CD14-positive monocyte (primary cell): ENCODE data around the gene TSPAN7. TPM values are rescaled to one million over a fixed set of nuclear protein-coding genes. Genes with fewer than 3 reads are reported as not detected.

ENCODE experiments used
- DNase-seq, 3 donors: peaks; one replicate each; pipeline ENCODE4 v3.0.0-alpha.2; 2011 to 2022
- H2AFZ ChIP-seq: 2 replicates; pipeline ENCODE4 v1.6.0; 2012; ENCODE audit warnings: mild to moderate bottlenecking, low read depth, low read length, inconsistent platforms; ENCODE audit not compliant: insufficient read depth, poor library complexity, severe bottlenecking
- H3K27ac ChIP-seq, 2 donors: 1 replicate in 1 of 2; 2 replicates in 1 of 2; pipeline ENCODE4 v1.5.1; 2012 to 2013; ENCODE audit warnings: low read length in 2 of 2, control low read depth in 1 of 2, inconsistent platforms in 1 of 2, low read depth in 1 of 2, mild to moderate bottlenecking in 1 of 2
- H3K27me3 ChIP-seq, 2 donors: one replicate each; pipeline versions ENCODE4 v1.6.0 to v1.6.1; 2011 to 2013; ENCODE audit warnings: low read length in 2 of 2; ENCODE audit not compliant: control insufficient read depth in 2 of 2, insufficient read depth in 2 of 2
- H3K36me3 ChIP-seq, 2 donors: replicated peaks in 1 of 2; 1 replicate in 1 of 2; 2 replicates in 1 of 2; pipeline versions ENCODE4 v1.5.1 to v1.6.1; 2012 to 2013; ENCODE audit warnings: low read length in 2 of 2, control low read depth in 1 of 2, inconsistent platforms in 1 of 2, mild to moderate bottlenecking in 1 of 2; ENCODE audit not compliant: insufficient read depth in 2 of 2, control insufficient read depth in 1 of 2
- H3K4me1 ChIP-seq, 2 donors: 1 replicate in 1 of 2; 2 replicates in 1 of 2; pipeline versions ENCODE4 v1.5.1 to v1.6.1; 2012 to 2013; ENCODE audit warnings: low read length in 2 of 2, control low read depth in 1 of 2, inconsistent platforms in 1 of 2, mild to moderate bottlenecking in 1 of 2, moderate library complexity in 1 of 2; ENCODE audit not compliant: insufficient read depth in 2 of 2, control insufficient read depth in 1 of 2
- H3K4me2 ChIP-seq: replicated peaks from 2 replicates; pipeline ENCODE3; 2012; ENCODE audit warnings: low read length, moderate library complexity, mild to moderate bottlenecking; ENCODE audit not compliant: poor library complexity, severe bottlenecking; ENCODE audit errors: extremely low read depth
- H3K4me3 ChIP-seq, 3 experiments: fragments of 200-600 bp in 1 of 3; sonication (generic) in 1 of 3; replicated peaks in 1 of 3; 1 replicate in 2 of 3; 2 replicates in 1 of 3; pipeline ENCODE4 v1.5.1; 2011 to 2013; ENCODE audit warnings: low read length in 3 of 3, mild to moderate bottlenecking in 3 of 3, control low read depth in 2 of 3, low read depth in 2 of 3, inconsistent platforms in 1 of 3, moderate library complexity in 1 of 3
- H3K79me2 ChIP-seq: 2 replicates; pipeline ENCODE4 v1.6.0; 2012; ENCODE audit warnings: mild to moderate bottlenecking, control low read depth, inconsistent platforms, low read length, moderate library complexity; ENCODE audit not compliant: insufficient read depth
- H3K9ac ChIP-seq: 2 replicates; pipeline ENCODE4 v1.6.0; 2017; ENCODE audit warnings: low read length, mild to moderate bottlenecking; ENCODE audit not compliant: insufficient read depth, poor library complexity, severe bottlenecking
- H3K9me3 ChIP-seq, 2 donors: replicated peaks in 1 of 2; 1 replicate in 1 of 2; 2 replicates in 1 of 2; pipeline versions ENCODE4 v1.5.1 to v1.6.1; 2012 to 2013; ENCODE audit warnings: low read length in 2 of 2, control low read depth in 1 of 2; ENCODE audit not compliant: control insufficient read depth in 1 of 2, insufficient read depth in 1 of 2
- H4K20me1 ChIP-seq: 2 replicates; pipeline ENCODE4 v1.6.0; 2012; ENCODE audit warnings: mild to moderate bottlenecking, low read length, control low read depth, moderate library complexity; ENCODE audit not compliant: insufficient read depth
- H3K27ac Mint-ChIP-seq, 7 donors: one replicate each; pipeline ENCODE4 v1.8.0; 2020; ENCODE audit warnings: mild to moderate bottlenecking in 7 of 7, mixed read lengths in 7 of 7, moderate library complexity in 6 of 7, inconsistent platforms in 2 of 7
- H3K27me3 Mint-ChIP-seq, 3 donors: one replicate each; pipeline ENCODE4 v1.8.0; 2021 to 2022; ENCODE audit warnings: low read depth in 3 of 3, mild to moderate bottlenecking in 3 of 3, mixed read lengths in 3 of 3, moderate library complexity in 3 of 3, inconsistent platforms in 1 of 3
- H3K36me3 Mint-ChIP-seq, 2 donors: one replicate each; pipeline ENCODE4 v1.8.0; 2020; ENCODE audit warnings: mixed read lengths in 2 of 2, inconsistent platforms in 1 of 2, mild to moderate bottlenecking in 1 of 2
- H3K4me1 Mint-ChIP-seq: one replicate; pipeline ENCODE4 v1.8.0; 2020; ENCODE audit warnings: mild to moderate bottlenecking, mixed read lengths
- H3K4me3 Mint-ChIP-seq, 2 donors: one replicate each; pipeline ENCODE4 v1.8.0; 2020; ENCODE audit warnings: mild to moderate bottlenecking in 2 of 2, mixed read lengths in 2 of 2, moderate library complexity in 1 of 2
- H3K9me3 Mint-ChIP-seq, 7 donors: one replicate each; pipeline ENCODE4 v1.8.0; 2020 to 2022; ENCODE audit warnings: mixed read lengths in 7 of 7, mild to moderate bottlenecking in 6 of 7, moderate library complexity in 6 of 7, inconsistent platforms in 2 of 7
- WGBS: methylation state at CpG from one replicate; pipeline ENCODE4 v1.1.5; 2013; ENCODE audit warnings: missing lambda C conversion rate; ENCODE audit not compliant: insufficient coverage; 5-methylcytosine and 5-hydroxymethylcytosine counted together
- intact Hi-C, 2 donors: fragments of 100-400 bp; cut with micrococcal nuclease; formaldehyde crosslinking; loops; one replicate each; pipeline versions ENCODE4 v1.15.0 to v1.15.1; 2023
- polyA plus RNA-seq, 3 donors: library from polyadenylated mRNA; depleted of rRNA in 1 of 3; unstranded in 2 of 3; stranded (reverse) in 1 of 3; fragments of 300-500 nt in 2 of 3; fragments of >200 nt in 1 of 3; fragmentation: Illumina TruSeq in 2 of 3; gene quantifications; 1 replicate in 2 of 3; 2 replicates in 1 of 3; pipeline ENCODE4 v1.2.3, GENCODE V29; 2012 to 2021
- TF ChIP-seq, protein P1 (sequence below): fragments of 200-600 bp; IDR thresholded peaks from one replicate; pipeline ENCODE4 v1.8.0; 2022; ENCODE audit warnings: antibody characterized with exemption, mild to moderate bottlenecking

The TSPAN7 gene
- polyA plus RNA-seq, 3 donors: not detected

DNA sequence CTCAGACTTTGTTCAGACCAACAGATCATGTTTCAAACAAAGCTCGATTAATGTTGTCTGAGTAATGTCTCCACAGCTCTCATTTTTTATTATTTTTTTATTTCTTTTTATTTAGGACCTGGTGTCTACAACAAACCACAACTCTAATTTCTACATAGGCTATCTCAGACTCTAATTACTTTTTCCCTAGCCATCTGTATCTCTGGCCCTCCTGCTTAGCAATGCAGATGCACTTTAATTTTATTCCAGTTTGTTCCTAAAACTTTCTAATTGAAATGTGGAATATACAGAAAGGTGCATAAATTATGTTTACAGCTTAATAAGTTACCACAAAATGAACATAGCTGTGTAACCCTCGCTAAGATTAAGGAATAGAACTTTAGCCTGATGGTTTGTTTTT, 120.8 kb downstream of the TSPAN7 start:
- no peak overlapping the region for H3K4me3 ChIP-seq
- H3K4me2 ChIP-seq: no peak overlapping the region
- H4K20me1 ChIP-seq: no peaks in the 10 kb centered on the region
- DNase-seq: no peak
- TF ChIP-seq, protein P1, sequence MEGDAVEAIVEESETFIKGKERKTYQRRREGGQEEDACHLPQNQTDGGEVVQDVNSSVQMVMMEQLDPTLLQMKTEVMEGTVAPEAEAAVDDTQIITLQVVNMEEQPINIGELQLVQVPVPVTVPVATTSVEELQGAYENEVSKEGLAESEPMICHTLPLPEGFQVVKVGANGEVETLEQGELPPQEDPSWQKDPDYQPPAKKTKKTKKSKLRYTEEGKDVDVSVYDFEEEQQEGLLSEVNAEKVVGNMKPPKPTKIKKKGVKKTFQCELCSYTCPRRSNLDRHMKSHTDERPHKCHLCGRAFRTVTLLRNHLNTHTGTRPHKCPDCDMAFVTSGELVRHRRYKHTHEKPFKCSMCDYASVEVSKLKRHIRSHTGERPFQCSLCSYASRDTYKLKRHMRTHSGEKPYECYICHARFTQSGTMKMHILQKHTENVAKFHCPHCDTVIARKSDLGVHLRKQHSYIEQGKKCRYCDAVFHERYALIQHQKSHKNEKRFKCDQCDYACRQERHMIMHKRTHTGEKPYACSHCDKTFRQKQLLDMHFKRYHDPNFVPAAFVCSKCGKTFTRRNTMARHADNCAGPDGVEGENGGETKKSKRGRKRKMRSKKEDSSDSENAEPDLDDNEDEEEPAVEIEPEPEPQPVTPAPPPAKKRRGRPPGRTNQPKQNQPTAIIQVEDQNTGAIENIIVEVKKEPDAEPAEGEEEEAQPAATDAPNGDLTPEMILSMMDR: no peak
- no peak overlapping the region for H3K27ac Mint-ChIP-seq
- intact Hi-C loops: no loop called here
- no peaks in the 10 kb centered on the region for H3K36me3 ChIP-seq
- no CpG with 5 or more reads among the region's 2 CpGs for WGBS
- peaks cover 0 to under 1% of the 10 kb centered on the region in 2 donors for H3K27me3 ChIP-seq
- no peak overlapping the region for H2AFZ ChIP-seq
- H3K4me3 Mint-ChIP-seq: no peak overlapping the region
- no peaks in the 10 kb centered on the region for H3K9me3 ChIP-seq
- peaks cover 0 to 1% (median 0%) of the 10 kb centered on the region in 7 donors for H3K9me3 Mint-ChIP-seq
- H3K27me3 Mint-ChIP-seq: peaks cover 0 to 7% (median 0%) of the 10 kb centered on the region in 3 donors
- no peaks in the 10 kb centered on the region for H3K36me3 Mint-ChIP-seq
- peaks cover 10% of the 10 kb centered on the region for H3K4me1 Mint-ChIP-seq
- no peaks in the 10 kb centered on the region for H3K4me1 ChIP-seq
- H3K79me2 ChIP-seq: no peaks in the 10 kb centered on the region
- no peak overlapping the region for H3K9ac ChIP-seq
- H3K27ac ChIP-seq: no peak overlapping the region

DNA sequence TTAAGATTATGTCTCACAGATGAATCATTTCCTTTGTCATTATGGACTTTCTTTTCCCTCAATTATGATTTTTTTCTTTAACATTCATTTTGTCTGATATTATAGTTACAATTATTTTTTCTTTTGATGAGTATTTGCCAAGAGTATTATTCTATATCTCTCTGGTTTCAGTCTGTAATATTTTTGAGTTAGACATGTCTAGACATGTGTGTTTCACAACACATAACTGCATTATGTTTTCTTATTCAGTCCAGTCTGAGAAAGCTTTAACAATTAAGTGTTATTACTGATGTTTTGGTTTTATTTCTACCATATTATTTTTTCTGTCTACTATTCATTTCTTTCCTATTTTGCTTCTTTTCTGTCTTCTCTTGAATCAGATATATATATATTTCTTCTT, 131.6 kb downstream of the TSPAN7 start:
- Histone ChIP-seq H2AFZ (no peak overlapping the region), H3K9me3 (no peaks in the 10 kb centered on the region), H3K36me3 (no peaks in the 10 kb centered on the region), H3K27ac (no peak overlapping the region), H3K9ac (no peak overlapping the region), H4K20me1 (no peaks in the 10 kb centered on the region), H3K27me3 (no peaks in the 10 kb centered on the region), H3K79me2 (no peaks in the 10 kb centered on the region), H3K4me3 (no peak overlapping the region), H3K4me2 (no peak overlapping the region), H3K4me1 (no peaks in the 10 kb centered on the region)
- TF ChIP-seq, protein P1: no peak
- H3K27ac Mint-ChIP-seq: no peak overlapping the region
- no peak for DNase-seq
- peaks cover 0 to 3% (median 0%) of the 10 kb centered on the region in 7 donors for H3K9me3 Mint-ChIP-seq
- intact Hi-C loops: no loop called here
- no peaks in the 10 kb centered on the region for H3K4me1 Mint-ChIP-seq
- H3K36me3 Mint-ChIP-seq: no peaks in the 10 kb centered on the region
- H3K4me3 Mint-ChIP-seq: no peak overlapping the region
- no peaks in the 10 kb centered on the region for H3K27me3 Mint-ChIP-seq
